Stomach (tissue), 9 donors: ENCODE measurements around the gene TRAK1. TPM values are rescaled to one million over a fixed set of nuclear protein-coding genes. Genes with fewer than 3 reads are reported as not detected.

Experiments used
- DNase-seq, 2 donors: peaks; one replicate each; pipeline versions ENCODE4 v3.0.0 to v3.0.0-alpha.2; 2013 to 2019
- H3K27ac ChIP-seq, 5 donors: fragments of 200-600 bp in 4 of 5; sonication (generic) in 4 of 5; one replicate each; pipeline ENCODE4 v1.5.1; 2013 to 2019; ENCODE audit warnings: mild to moderate bottlenecking in 1 of 5, moderate library complexity in 1 of 5
- H3K27me3 ChIP-seq, 3 donors: fragments of 200-600 bp; sonication (generic); one replicate each; pipeline ENCODE4 v1.5.1; 2017 to 2019; ENCODE audit warnings: mixed run types in 1 of 3
- H3K36me3 ChIP-seq, 4 donors: fragments of 200-600 bp; sonication (generic); 1 replicate in 3 of 4; 2 replicates in 1 of 4; pipeline ENCODE4 v1.5.1; 2016 to 2019
- H3K4me1 ChIP-seq, 4 donors: fragments of 200-600 bp; sonication (generic); one replicate each; pipeline ENCODE4 v1.5.1; 2016 to 2019
- H3K4me3 ChIP-seq, 4 donors: fragments of 200-600 bp; sonication (generic) in 3 of 4; one replicate each; pipeline ENCODE4 v1.5.1; 2016 to 2019; ENCODE audit warnings: mild to moderate bottlenecking in 1 of 4
- H3K9me3 ChIP-seq, 4 donors: fragments of 200-600 bp; sonication (generic); one replicate each; pipeline ENCODE4 v1.5.1; 2016 to 2019
- EP300 ChIP-seq: sonication (generic); formaldehyde crosslinking; IDR thresholded peaks from one replicate; pipeline ENCODE4 v1.6.1; 2017; ENCODE audit warnings: antibody characterized with exemption
- POLR2A ChIP-seq, 4 donors: fragments of 450-650 bp; IDR thresholded peaks; one replicate each; pipeline ENCODE4 v1.6.1; 2016; ENCODE audit warnings: antibody characterized with exemption in 4 of 4, control low read depth in 2 of 4, mild to moderate bottlenecking in 1 of 4, moderate library complexity in 1 of 4
- POLR2AphosphoS5 ChIP-seq, 3 donors: sonication (generic); formaldehyde crosslinking; IDR thresholded peaks; one replicate each; pipeline ENCODE4 v1.6.1; 2016; ENCODE audit warnings: antibody characterized with exemption in 3 of 3
- WGBS, 5 donors: extraction: QIAGEN DNeasy Blood & Tissue Kit in 3 of 5; methylation state at CpG; one replicate each; pipeline versions ENCODE4 v1.1.5 to v1.1.7; 2013 to 2018; 5-methylcytosine and 5-hydroxymethylcytosine counted together
- intact Hi-C: fragments of 100-400 bp; cut with DNase I; formaldehyde crosslinking; loops from one replicate; pipeline ENCODE4 v1.15.1; 2023; ENCODE audit warnings: low total_unique reads
- polyA plus RNA-seq, 3 donors: library from polyadenylated mRNA; stranded (reverse); fragments of 200-250 nt; gene quantifications; one replicate each; pipeline ENCODE4 v1.2.3, GENCODE V29; 2013
- total RNA-seq, 5 donors: library from RNA; depleted of rRNA; stranded (reverse); fragments of >200 nt; gene quantifications; one replicate each; pipeline versions ENCODE4 v1.1.0 to v1.2.3, GENCODE V29; 2014 to 2016
- TF ChIP-seq, protein P1 (sequence below), 7 experiments: fragments of 450-650 bp in 4 of 7; fragments of 200-600 bp in 3 of 7; sonication (generic) in 3 of 7; IDR thresholded peaks; one replicate each; pipeline ENCODE4 v1.5.1; 2016 to 2019; ENCODE audit warnings: antibody characterized with exemption in 7 of 7, control low read depth in 2 of 7, mild to moderate bottlenecking in 1 of 7
- donor health status: healthy with polysubstance abuse.
- donor health status: Bipolar disorder and iron deficiency.
- donor health status: healthy.

The TRAK1 gene
- total and polyA plus RNA-seq, 8 donors, result 17.2 to 328 (median 86.0) TPM

DNA sequence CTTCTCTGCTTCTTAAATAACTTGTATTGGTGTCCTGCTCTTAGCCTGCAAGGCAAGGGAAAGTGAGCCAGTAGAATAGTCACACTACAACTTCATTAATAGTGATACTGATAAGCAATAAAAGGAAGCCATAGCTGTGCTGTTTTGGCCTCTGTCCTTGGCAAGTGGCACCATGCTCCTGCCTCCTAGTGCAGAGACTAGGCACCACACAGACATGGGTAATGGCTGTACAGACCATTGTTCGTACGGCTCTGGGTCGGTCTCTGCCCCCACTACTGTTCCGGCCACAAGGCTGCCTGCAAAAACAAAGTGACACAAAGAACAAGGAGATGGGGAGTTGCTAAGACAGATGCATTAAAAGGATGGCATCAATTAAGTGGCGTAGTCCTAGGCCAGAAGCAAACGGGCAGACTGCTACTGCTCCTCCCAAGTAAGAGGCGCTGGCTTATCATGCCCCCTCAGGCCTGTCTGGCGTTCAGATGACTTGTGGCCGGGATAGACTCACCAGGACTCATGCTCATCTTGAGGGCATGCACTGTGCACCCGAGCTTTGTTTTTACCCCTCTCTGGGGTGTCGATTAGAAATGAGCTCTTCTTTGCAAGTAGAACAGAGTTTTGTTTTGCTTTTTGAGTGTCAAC is 75.6 kb downstream of the TRAK1 start:
- intact Hi-C loops, result no loop called here
- Histone ChIP-seq H3K4me3 (no peak overlapping the region), H3K4me1 (peaks cover 26 to 74% (median 47%) of the 10 kb centered on the region in 4 donors), H3K36me3 (no peaks in the 10 kb centered on the region), H3K27ac (peak overlapping the region in 2 of 5 donors; percentile 4 to 54), H3K9me3 (no peaks in the 10 kb centered on the region), H3K27me3 (no peaks in the 10 kb centered on the region)
- no peak for DNase-seq
- no peak for TF ChIP-seq POLR2A (IDR thresholded peaks at IDR 0.05)
- WGBS, 5 donors, result 84 to 92% (median 88%) methylated on average over 11 of the region's 11 CpGs

DNA sequence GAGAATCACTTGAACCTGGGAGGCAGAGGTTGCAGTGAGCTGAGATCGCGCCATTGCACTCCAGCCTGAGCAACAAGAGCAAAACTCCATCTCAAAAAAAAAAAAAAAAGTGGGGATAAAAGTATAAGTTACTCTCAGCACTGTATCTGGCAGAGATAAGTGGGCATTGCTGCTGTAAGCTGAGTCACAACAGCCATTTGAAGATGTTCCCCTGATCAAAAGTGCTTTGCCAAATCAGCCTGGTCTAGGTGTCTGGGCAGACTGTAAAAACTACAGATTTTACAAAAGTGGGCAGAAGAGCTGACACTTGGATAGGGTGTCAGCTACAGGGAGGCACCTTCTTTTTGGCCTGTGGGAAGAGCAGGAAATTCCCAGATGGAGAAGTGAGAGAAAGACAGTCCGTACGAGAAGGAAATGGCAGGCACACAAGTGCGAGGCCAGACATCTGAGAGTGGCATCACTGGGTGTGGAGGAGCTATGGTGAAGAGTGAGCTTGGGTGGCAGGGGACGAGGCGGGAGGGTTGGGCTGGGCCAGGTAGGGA is 78.5 kb downstream of the TRAK1 start:
- peaks cover 10 to 64% (median 34%) of the 10 kb centered on the region in 4 donors for H3K4me1 ChIP-seq
- H3K27ac ChIP-seq, result peak overlapping the region in 1 of 5 donors; percentile 21
- intact Hi-C loops, result no loop called here
- no peaks in the 10 kb centered on the region for H3K27me3 ChIP-seq
- 74 to 96% (median 81%) methylated on average over 7 of the region's 7 CpGs for WGBS, 5 donors
- DNase-seq, result no peak
- TF ChIP-seq POLR2A (IDR thresholded peaks at IDR 0.05), result no peak
- TF ChIP-seq POLR2AphosphoS5 (IDR thresholded peaks at IDR 0.05), result no peak
- TF ChIP-seq, protein P1, sequence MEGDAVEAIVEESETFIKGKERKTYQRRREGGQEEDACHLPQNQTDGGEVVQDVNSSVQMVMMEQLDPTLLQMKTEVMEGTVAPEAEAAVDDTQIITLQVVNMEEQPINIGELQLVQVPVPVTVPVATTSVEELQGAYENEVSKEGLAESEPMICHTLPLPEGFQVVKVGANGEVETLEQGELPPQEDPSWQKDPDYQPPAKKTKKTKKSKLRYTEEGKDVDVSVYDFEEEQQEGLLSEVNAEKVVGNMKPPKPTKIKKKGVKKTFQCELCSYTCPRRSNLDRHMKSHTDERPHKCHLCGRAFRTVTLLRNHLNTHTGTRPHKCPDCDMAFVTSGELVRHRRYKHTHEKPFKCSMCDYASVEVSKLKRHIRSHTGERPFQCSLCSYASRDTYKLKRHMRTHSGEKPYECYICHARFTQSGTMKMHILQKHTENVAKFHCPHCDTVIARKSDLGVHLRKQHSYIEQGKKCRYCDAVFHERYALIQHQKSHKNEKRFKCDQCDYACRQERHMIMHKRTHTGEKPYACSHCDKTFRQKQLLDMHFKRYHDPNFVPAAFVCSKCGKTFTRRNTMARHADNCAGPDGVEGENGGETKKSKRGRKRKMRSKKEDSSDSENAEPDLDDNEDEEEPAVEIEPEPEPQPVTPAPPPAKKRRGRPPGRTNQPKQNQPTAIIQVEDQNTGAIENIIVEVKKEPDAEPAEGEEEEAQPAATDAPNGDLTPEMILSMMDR (IDR thresholded peaks at IDR 0.05), result no peak
- no peak for TF ChIP-seq EP300
- no peaks in the 10 kb centered on the region for H3K9me3 ChIP-seq
- H3K4me3 ChIP-seq, result no peak overlapping the region
- no peaks in the 10 kb centered on the region for H3K36me3 ChIP-seq

GRCh38 chr3:42172047-42172654 is 81.0 kb downstream of the TRAK1 start:
- DNase-seq, result no peak
- TF ChIP-seq, protein P1 (IDR thresholded peaks at IDR 0.05), result no peak
- TF ChIP-seq POLR2A (IDR thresholded peaks at IDR 0.05) (no peak), EP300 (no peak), POLR2AphosphoS5 (IDR thresholded peaks at IDR 0.05) (no peak)
- peaks cover 0 to 60% (median 19%) of the 10 kb centered on the region in 4 donors for H3K4me1 ChIP-seq
- intact Hi-C loops, result no loop called here
- peaks cover 0 to under 1% (median under 1%) of the 10 kb centered on the region in 4 donors for H3K36me3 ChIP-seq
- WGBS, 5 donors, result 89 to 96% (median 90%) methylated on average over 3 of the region's 3 CpGs
- no peaks in the 10 kb centered on the region for H3K27me3 ChIP-seq
- no peak overlapping the region for H3K4me3 ChIP-seq
- no peaks in the 10 kb centered on the region for H3K9me3 ChIP-seq
- peak overlapping the region in 1 of 5 donors; percentile 31 for H3K27ac ChIP-seq

- intact Hi-C loops, result no loop called here
- TF ChIP-seq POLR2AphosphoS5 (IDR thresholded peaks at IDR 0.05) (no peak), EP300 (no peak), POLR2A (IDR thresholded peaks at IDR 0.05) (no peak)
- TF ChIP-seq, protein P1 (IDR thresholded peaks at IDR 0.05), result no peak
- no peak overlapping the region for H3K4me3 ChIP-seq
- H3K27me3 ChIP-seq, result no peaks in the 10 kb centered on the region
- H3K27ac ChIP-seq, result no peak overlapping the region
- peaks cover 0 to 57% (median 19%) of the 10 kb centered on the region in 4 donors for H3K4me1 ChIP-seq
- no peaks in the 10 kb centered on the region for H3K9me3 ChIP-seq
- DNase-seq, result no peak
- H3K36me3 ChIP-seq, result peaks cover 0 to 12% (median 7%) of the 10 kb centered on the region in 4 donors
- WGBS, 5 donors, result 58 to 71% (median 64%) methylated on average over 6 of the region's 6 CpGs
Observed at GRCh38 chr3:42173307-42173706, 82.2 kb downstream of the TRAK1 start.
